Measurements from ENCODE around the gene SIRT5. TPM values are rescaled to one million over a fixed set of nuclear protein-coding genes. Genes with fewer than 3 reads are reported as not detected.
A peak's percentile ranks its signal among the peaks of the same experiment; 100 is the strongest.

SIRT5 gene
- total RNA-seq, 6 experiments from 2014 or later = 9.3 to 28.3 (median 15.5) TPM

DNA sequence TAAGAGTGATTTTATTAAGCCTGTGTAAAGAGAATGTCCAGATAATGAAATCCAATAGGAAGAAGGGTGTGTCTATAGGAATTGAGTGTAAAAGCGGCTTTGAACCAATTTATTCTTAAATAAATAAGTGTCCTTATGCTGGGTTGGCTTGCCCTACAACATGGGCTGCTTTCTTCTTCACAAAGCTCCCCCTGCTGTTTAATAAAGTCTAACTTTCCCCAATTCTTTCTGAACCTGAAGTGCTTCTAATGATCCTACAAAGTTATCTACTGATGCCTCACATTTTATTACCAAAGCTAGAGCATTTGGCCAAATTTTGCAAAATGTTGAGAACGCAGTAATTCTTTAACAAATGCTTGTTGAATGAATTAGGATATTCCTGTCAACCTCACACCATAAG is 36.3 kb upstream of the SIRT5 start:
- DNase-seq = no peak
- no peak overlapping the region for H3K4me3 ChIP-seq
- H3K27me3 ChIP-seq = no peaks in the 10 kb centered on the region
- H3K36me3 ChIP-seq = no peaks in the 10 kb centered on the region
- intact Hi-C loops (cut with DNase I) = loop anchor here in 1 of 2 donors (10.0 kb wide), 1 partner anchor 193 kb away; no protein-coding TSS in a partner anchor
- H3K27ac ChIP-seq = no peak overlapping the region
- peaks cover 0 to 14% (median 0%) of the 10 kb centered on the region in 4 donors for H3K4me1 ChIP-seq
- H3K9me3 ChIP-seq = no peaks in the 10 kb centered on the region
- TF ChIP-seq POLR2A (IDR thresholded peaks at IDR 0.05) = no peak
- TF ChIP-seq, protein P1, sequence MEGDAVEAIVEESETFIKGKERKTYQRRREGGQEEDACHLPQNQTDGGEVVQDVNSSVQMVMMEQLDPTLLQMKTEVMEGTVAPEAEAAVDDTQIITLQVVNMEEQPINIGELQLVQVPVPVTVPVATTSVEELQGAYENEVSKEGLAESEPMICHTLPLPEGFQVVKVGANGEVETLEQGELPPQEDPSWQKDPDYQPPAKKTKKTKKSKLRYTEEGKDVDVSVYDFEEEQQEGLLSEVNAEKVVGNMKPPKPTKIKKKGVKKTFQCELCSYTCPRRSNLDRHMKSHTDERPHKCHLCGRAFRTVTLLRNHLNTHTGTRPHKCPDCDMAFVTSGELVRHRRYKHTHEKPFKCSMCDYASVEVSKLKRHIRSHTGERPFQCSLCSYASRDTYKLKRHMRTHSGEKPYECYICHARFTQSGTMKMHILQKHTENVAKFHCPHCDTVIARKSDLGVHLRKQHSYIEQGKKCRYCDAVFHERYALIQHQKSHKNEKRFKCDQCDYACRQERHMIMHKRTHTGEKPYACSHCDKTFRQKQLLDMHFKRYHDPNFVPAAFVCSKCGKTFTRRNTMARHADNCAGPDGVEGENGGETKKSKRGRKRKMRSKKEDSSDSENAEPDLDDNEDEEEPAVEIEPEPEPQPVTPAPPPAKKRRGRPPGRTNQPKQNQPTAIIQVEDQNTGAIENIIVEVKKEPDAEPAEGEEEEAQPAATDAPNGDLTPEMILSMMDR (IDR thresholded peaks at IDR 0.05) = peak; percentile 37 to 48 (median 42)
- WGBS (ENCODE audit: insufficient coverage, low coverage, low lambda C conversion rate, missing lambda C conversion rate) = 50% methylated on average over 2 of the region's 2 CpGs
- ATAC-seq = peak; percentile 66 to 81 (median 75)

DNA sequence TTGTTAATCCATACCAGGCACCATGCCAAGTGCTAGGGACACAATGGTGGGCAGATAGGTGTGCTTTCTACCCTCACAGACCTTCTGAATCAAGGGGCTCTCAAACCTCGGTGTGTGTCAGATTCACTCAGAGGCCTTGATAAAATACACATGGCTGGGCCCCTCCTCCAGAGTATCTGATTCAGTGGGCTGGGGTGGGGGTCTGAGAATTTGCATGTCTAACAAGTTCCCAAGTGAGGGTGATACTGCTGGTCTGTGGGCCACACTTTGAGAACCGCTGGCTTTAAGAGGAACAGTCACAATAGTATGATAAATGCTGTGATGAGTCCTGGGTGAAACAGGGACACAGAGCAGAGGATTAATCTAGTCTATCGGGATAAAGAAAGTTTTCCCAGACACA is 35.8 kb upstream of the SIRT5 start:
- no peak overlapping the region for H3K27ac ChIP-seq
- no peaks in the 10 kb centered on the region for H3K36me3 ChIP-seq
- TF ChIP-seq, protein P1 (IDR thresholded peaks at IDR 0.05) = no peak
- TF ChIP-seq POLR2A (IDR thresholded peaks at IDR 0.05) = no peak
- ATAC-seq (no peak), DNase-seq (no peak)
- H3K9me3 ChIP-seq = no peaks in the 10 kb centered on the region
- WGBS (ENCODE audit: insufficient coverage, low coverage, low lambda C conversion rate, missing lambda C conversion rate) = 80% methylated on average over 2 of the region's 3 CpGs
- peaks cover 0 to 14% (median 0%) of the 10 kb centered on the region in 4 donors for H3K4me1 ChIP-seq
- no peaks in the 10 kb centered on the region for H3K27me3 ChIP-seq
- H3K4me3 ChIP-seq = no peak overlapping the region
- intact Hi-C loops (cut with DNase I) = loop anchor here in 1 of 2 donors (10.0 kb wide), 1 partner anchor 194 kb away; no protein-coding TSS in a partner anchor

DNA sequence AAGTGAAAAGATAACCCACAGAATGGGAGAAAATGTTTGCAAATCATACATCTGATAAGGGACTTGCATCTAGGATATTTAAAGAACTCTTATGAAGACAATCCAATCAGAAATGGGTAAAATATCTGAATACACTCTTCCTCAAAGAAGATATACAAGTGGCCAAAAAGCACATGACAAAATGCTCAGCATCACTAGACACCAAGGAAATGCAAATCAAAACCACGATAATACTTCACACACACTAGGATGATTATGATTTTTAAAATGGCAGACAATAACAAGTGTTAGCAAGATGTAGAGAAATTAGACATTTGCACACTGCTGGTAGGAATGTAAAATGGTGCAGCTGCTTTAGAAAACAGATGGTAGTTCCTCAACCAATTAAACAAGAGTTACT is 34.8 kb upstream of the SIRT5 start:
- DNase-seq (no peak), ATAC-seq (no peak)
- TF ChIP-seq, protein P1 (IDR thresholded peaks at IDR 0.05) = no peak
- no peak for TF ChIP-seq POLR2A (IDR thresholded peaks at IDR 0.05)
- H3K27me3 ChIP-seq = no peaks in the 10 kb centered on the region
- no peaks in the 10 kb centered on the region for H3K36me3 ChIP-seq
- H3K4me1 ChIP-seq = peaks cover 0 to 17% (median 3%) of the 10 kb centered on the region in 4 donors
- H3K27ac ChIP-seq = no peak overlapping the region
- intact Hi-C loops (cut with DNase I) = loop anchor here in 1 of 2 donors (10.0 kb wide), 1 partner anchor 195 kb away; no protein-coding TSS in a partner anchor
- H3K9me3 ChIP-seq = no peaks in the 10 kb centered on the region
- WGBS (ENCODE audit: insufficient coverage, low coverage, low lambda C conversion rate, missing lambda C conversion rate) = 93% methylated on average over 1 of the region's 1 CpG
- no peak overlapping the region for H3K4me3 ChIP-seq

DNA sequence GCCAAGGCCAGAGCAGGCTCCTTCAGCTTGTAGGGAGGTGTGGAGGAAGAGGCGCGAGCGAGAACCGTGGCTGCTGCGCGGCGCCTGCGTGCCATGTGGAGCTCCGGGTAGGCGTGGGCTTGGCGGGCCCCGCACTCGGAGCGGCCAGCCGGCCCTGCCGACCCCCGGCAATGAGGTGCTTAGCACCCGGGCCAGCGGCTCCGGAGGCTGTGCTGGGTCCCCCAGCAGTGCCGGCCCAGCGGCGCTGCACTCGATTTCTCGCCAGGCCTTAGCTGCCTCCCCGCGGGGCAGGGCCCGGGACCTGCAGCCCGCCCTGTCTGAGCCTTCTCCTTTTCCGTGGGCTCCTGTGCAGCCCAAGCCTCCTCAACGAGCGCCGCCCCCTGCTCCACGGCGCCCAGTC is 32.9 kb upstream of the SIRT5 start:
- no peaks in the 10 kb centered on the region for H3K27me3 ChIP-seq
- TF ChIP-seq, protein P1 (IDR thresholded peaks at IDR 0.05) = no peak
- no peak for TF ChIP-seq POLR2A (IDR thresholded peaks at IDR 0.05)
- DNase-seq (no peak), ATAC-seq (no peak)
- no peaks in the 10 kb centered on the region for H3K36me3 ChIP-seq
- intact Hi-C loops (cut with DNase I) = no loop called here
- no peaks in the 10 kb centered on the region for H3K9me3 ChIP-seq
- peaks cover 0 to 17% (median 5%) of the 10 kb centered on the region in 4 donors for H3K4me1 ChIP-seq
- 90% methylated on average over 2 of the region's 35 CpGs for WGBS (ENCODE audit: insufficient coverage, low coverage, low lambda C conversion rate, missing lambda C conversion rate)
- H3K27ac ChIP-seq = no peak overlapping the region
- H3K4me3 ChIP-seq = no peak overlapping the region
